Measurements from ENCODE around the gene IL1A. TPM values are rescaled to one million over a fixed set of nuclear protein-coding genes. Genes with fewer than 3 reads are reported as not detected.

Gene IL1A
- total and polyA plus RNA-seq, 2 donors from 2014 or later, result 0.13 TPM; not detected in 1

DNA sequence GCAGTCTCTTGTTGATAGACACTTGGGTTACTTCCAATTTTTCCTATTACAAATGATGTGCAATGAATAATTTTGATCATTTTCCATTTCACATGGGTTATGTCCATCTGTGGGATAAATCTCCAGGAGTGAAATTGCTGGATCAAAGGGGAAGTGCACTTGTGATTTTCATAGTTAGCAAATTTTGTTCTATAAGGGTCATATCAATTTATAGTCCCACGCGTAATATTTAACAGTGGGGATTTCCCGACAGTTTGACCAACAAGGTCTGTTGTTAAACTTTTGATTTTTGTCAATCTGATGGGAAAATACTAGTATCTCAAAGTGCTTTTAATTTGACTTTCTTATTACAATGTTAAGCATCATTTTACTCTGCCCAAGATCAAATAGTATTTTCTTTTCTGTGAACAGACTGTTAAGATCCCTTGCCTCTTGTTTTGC is 44.0 kb upstream of the IL1A start:
- Histone ChIP-seq H3K9ac (ENCODE audit: low read length in 3 of 3) (no peak overlapping the region), H3K27me3 (ENCODE audit: control insufficient read depth, insufficient read depth, low read length) (no peaks in the 10 kb centered on the region), H3K27ac (ENCODE audit: low read depth in 2 of 2, low read length in 2 of 2) (no peak overlapping the region), H3K4me1 (ENCODE audit: control insufficient read depth in 2 of 3, insufficient read depth in 2 of 3, low read depth in 1 of 3, low read length in 3 of 3) (peaks cover 0 to 7% (median 6%) of the 10 kb centered on the region in 3 donors), H3K9me3 (ENCODE audit: control insufficient read depth in 2 of 3, insufficient read depth in 1 of 3, low read length in 3 of 3) (no peaks in the 10 kb centered on the region), H3K36me3 (ENCODE audit: control insufficient read depth in 2 of 3, insufficient read depth in 3 of 3, low read length in 3 of 3) (no peaks in the 10 kb centered on the region), H3K4me3 (ENCODE audit: low read length in 3 of 3) (no peak overlapping the region)
- intact Hi-C loops (cut with DNase I), result no loop called here
- FAIRE-seq (no peak), DNase-seq (no peak)
- TF ChIP-seq, protein P1, sequence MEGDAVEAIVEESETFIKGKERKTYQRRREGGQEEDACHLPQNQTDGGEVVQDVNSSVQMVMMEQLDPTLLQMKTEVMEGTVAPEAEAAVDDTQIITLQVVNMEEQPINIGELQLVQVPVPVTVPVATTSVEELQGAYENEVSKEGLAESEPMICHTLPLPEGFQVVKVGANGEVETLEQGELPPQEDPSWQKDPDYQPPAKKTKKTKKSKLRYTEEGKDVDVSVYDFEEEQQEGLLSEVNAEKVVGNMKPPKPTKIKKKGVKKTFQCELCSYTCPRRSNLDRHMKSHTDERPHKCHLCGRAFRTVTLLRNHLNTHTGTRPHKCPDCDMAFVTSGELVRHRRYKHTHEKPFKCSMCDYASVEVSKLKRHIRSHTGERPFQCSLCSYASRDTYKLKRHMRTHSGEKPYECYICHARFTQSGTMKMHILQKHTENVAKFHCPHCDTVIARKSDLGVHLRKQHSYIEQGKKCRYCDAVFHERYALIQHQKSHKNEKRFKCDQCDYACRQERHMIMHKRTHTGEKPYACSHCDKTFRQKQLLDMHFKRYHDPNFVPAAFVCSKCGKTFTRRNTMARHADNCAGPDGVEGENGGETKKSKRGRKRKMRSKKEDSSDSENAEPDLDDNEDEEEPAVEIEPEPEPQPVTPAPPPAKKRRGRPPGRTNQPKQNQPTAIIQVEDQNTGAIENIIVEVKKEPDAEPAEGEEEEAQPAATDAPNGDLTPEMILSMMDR (IDR thresholded peaks at IDR 0.05; ENCODE audit: borderline replicate concordance, extremely low read depth, insufficient read depth), result no peak

DNA sequence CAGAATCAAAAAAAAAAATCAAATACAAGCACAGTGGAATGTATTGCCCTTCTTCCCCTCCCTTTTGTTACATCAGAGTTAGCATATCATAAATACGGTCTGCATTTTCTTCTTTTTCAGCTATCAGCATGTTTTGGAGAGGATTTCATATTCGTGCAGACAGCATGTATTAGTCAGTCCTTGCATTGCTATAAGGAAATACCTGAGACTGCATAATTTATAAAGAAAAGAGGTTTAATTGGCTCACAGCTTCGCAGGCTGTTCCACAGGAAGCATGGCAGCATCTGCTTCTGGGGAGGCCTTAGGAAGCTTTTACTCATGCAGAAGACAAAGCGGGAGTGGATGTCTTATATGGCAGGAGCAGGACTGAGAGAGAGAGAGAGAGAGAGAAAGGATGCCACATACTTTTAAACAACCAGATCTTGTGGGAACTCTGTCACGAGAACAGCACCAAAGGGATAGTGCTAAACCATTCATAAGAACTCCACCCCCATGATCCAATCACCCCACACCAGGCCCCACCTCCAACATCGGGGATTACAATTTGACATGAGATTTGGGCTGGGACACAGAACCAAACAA is 43.4 kb upstream of the IL1A start:
- Histone ChIP-seq H3K4me3 (ENCODE audit: low read length in 3 of 3) (no peak overlapping the region), H3K9ac (ENCODE audit: low read length in 3 of 3) (no peak overlapping the region), H3K4me1 (ENCODE audit: control insufficient read depth in 2 of 3, insufficient read depth in 2 of 3, low read depth in 1 of 3, low read length in 3 of 3) (peaks cover 0 to 7% (median 6%) of the 10 kb centered on the region in 3 donors), H3K9me3 (ENCODE audit: control insufficient read depth in 2 of 3, insufficient read depth in 1 of 3, low read length in 3 of 3) (no peaks in the 10 kb centered on the region), H3K27ac (ENCODE audit: low read depth in 2 of 2, low read length in 2 of 2) (no peak overlapping the region), H3K36me3 (ENCODE audit: control insufficient read depth in 2 of 3, insufficient read depth in 3 of 3, low read length in 3 of 3) (no peaks in the 10 kb centered on the region), H3K27me3 (ENCODE audit: control insufficient read depth, insufficient read depth, low read length) (no peaks in the 10 kb centered on the region)
- no peak for FAIRE-seq
- no peak for DNase-seq
- intact Hi-C loops (cut with DNase I), result no loop called here
- TF ChIP-seq, protein P1 (IDR thresholded peaks at IDR 0.05; ENCODE audit: borderline replicate concordance, extremely low read depth, insufficient read depth), result no peak

DNA sequence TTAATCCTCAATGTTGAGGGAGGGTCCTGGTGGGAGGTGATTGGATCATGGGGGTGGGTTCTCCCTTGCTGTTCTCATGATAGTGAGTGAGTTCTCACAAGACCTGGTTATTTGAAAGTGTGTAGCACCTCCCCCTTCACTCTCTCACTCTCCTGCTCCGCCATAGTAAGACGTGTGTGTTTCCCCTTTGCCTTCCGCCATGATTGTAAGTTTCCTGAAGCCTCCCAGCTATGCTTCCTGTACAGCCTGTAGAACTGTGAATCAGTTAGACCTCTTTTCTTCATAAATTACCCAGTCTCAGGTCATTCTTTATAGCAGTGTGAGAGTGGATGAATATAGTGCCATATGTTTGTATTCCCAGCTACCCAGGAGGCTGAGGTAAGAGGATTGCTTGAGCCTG is 42.7 kb upstream of the IL1A start:
- no peak overlapping the region for H3K9ac ChIP-seq (ENCODE audit: low read length in 3 of 3)
- H3K4me1 ChIP-seq (ENCODE audit: control insufficient read depth in 2 of 3, insufficient read depth in 2 of 3, low read depth in 1 of 3, low read length in 3 of 3), result peaks cover 0 to 6% (median 5%) of the 10 kb centered on the region in 3 donors
- TF ChIP-seq, protein P1 (IDR thresholded peaks at IDR 0.05; ENCODE audit: borderline replicate concordance, extremely low read depth, insufficient read depth), result no peak
- DNase-seq, result no peak
- no peaks in the 10 kb centered on the region for H3K27me3 ChIP-seq (ENCODE audit: control insufficient read depth, insufficient read depth, low read length)
- no peak for FAIRE-seq
- H3K36me3 ChIP-seq (ENCODE audit: control insufficient read depth in 2 of 3, insufficient read depth in 3 of 3, low read length in 3 of 3), result no peaks in the 10 kb centered on the region
- no peak overlapping the region for H3K27ac ChIP-seq (ENCODE audit: low read depth in 2 of 2, low read length in 2 of 2)
- no peak overlapping the region for H3K4me3 ChIP-seq (ENCODE audit: low read length in 3 of 3)
- intact Hi-C loops (cut with DNase I), result no loop called here
- no peaks in the 10 kb centered on the region for H3K9me3 ChIP-seq (ENCODE audit: control insufficient read depth in 2 of 3, insufficient read depth in 1 of 3, low read length in 3 of 3)

DNA sequence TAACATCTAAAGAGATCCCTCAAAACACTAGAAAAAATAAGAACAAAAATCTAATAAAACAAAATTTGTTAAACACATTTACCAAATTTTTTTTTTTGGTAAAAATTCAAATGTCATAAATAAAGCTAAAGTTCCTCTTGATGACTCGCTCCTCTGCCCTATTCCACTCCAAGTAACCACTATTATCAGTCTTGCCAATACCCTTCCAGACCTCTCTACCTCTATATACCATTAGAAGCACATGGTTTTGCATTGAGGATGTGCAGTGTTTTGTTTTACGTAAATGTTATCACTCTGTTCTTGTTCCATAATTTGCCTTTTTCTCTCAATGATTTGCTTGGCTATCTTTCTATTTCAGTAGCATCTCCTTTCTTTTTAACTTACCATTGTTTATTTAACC is 41.4 kb upstream of the IL1A start:
- H3K9me3 ChIP-seq (ENCODE audit: control insufficient read depth in 2 of 3, insufficient read depth in 1 of 3, low read length in 3 of 3), result no peaks in the 10 kb centered on the region
- no peaks in the 10 kb centered on the region for H3K27me3 ChIP-seq (ENCODE audit: control insufficient read depth, insufficient read depth, low read length)
- no peak overlapping the region for H3K9ac ChIP-seq (ENCODE audit: low read length in 3 of 3)
- no peak overlapping the region for H3K4me3 ChIP-seq (ENCODE audit: low read length in 3 of 3)
- H3K27ac ChIP-seq (ENCODE audit: low read depth in 2 of 2, low read length in 2 of 2), result no peak overlapping the region
- H3K4me1 ChIP-seq (ENCODE audit: control insufficient read depth in 2 of 3, insufficient read depth in 2 of 3, low read depth in 1 of 3, low read length in 3 of 3), result no peaks in the 10 kb centered on the region
- intact Hi-C loops (cut with DNase I), result no loop called here
- TF ChIP-seq, protein P1 (IDR thresholded peaks at IDR 0.05; ENCODE audit: borderline replicate concordance, extremely low read depth, insufficient read depth), result no peak
- DNase-seq (no peak), FAIRE-seq (no peak)
- H3K36me3 ChIP-seq (ENCODE audit: control insufficient read depth in 2 of 3, insufficient read depth in 3 of 3, low read length in 3 of 3), result no peaks in the 10 kb centered on the region

All from kidney (tissue), 14 donors.